H7 (cell line): ENCODE measurements around the gene WASHC4. TPM values are rescaled to one million over a fixed set of nuclear protein-coding genes. Genes with fewer than 3 reads are reported as not detected.
"Not testable (repeated sequence)": the region's sequence is repeated elsewhere in the genome, so short reads cannot be mapped to it uniquely, and the experiment has no call there.

Experiments
- DNase-seq: peaks from one replicate; pipeline ENCODE4 v3.0.0; 2012
- H3K27me3 ChIP-seq: 2 replicates; pipeline ENCODE4 v1.6.0; 2011; ENCODE audit warnings: mild to moderate bottlenecking, low read length; ENCODE audit not compliant: control insufficient read depth, insufficient read depth
- H3K36me3 ChIP-seq: replicated peaks from 2 replicates; pipeline ENCODE4 v1.5.1; 2011; ENCODE audit warnings: low read length; ENCODE audit not compliant: control insufficient read depth, insufficient read depth
- H3K4me3 ChIP-seq: 2 replicates; pipeline ENCODE4 v1.5.1; 2011; ENCODE audit warnings: low read depth, mild to moderate bottlenecking, control low read depth, low read length, moderate library complexity; ENCODE audit not compliant: insufficient read depth
- total RNA-seq: library from RNA; depleted of rRNA; stranded (reverse); fragments of >200 nt; shearing (Covaris generic); gene quantifications from 2 replicates; pipeline ENCODE4 v1.2.3, GENCODE V29; 2014

The WASHC4 gene
- total RNA-seq, 1 experiment from 2014 or later: 34.7 TPM

GRCh38 chr12:105084251-105085250 lies 23.0 kb upstream of the WASHC4 start, which contains the start of gene ALDH1L2:
Gene ALDH1L2, minus strand, starts transcription at chr12:105084458. Its CDS starts 22 bp downstream, at chr12:105084436.
- H3K36me3 ChIP-seq: no peaks in the 10 kb centered on the region
- H3K4me3 ChIP-seq: peak within 1 kb of the TSS; percentile 59
- peak; percentile 97 for DNase-seq
- peaks cover 11% of the 10 kb centered on the region for H3K27me3 ChIP-seq

GRCh38 chr12:105085501-105085900 lies 22.0 kb upstream of the WASHC4 start:
- no peak overlapping the region for H3K4me3 ChIP-seq
- H3K27me3 ChIP-seq: peaks cover 11% of the 10 kb centered on the region
- DNase-seq: no peak
- no peaks in the 10 kb centered on the region for H3K36me3 ChIP-seq

DNA sequence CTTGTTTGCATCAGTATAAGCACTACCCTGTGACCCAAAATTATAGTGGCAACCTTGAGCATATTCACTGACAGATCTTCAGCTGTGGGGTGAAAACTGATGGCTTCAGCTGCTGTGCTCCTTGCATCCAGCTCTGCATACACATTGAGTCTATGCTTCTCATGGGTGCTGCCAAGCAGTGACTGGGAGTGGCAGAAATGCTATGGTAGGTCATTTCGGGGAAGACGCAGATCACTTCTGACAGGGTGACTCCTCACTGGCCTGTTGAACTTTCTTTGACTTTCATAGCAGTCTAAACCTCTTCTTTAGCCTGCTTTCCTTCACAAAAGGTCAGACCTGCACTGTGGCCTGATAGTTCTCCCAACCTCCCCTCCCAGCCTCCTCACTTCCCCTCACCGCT lies 17.7 kb upstream of the WASHC4 start:
- Histone ChIP-seq H3K27me3 (no peaks in the 10 kb centered on the region), H3K4me3 (no peak overlapping the region), H3K36me3 (no peaks in the 10 kb centered on the region)
- DNase-seq: no peak

DNA sequence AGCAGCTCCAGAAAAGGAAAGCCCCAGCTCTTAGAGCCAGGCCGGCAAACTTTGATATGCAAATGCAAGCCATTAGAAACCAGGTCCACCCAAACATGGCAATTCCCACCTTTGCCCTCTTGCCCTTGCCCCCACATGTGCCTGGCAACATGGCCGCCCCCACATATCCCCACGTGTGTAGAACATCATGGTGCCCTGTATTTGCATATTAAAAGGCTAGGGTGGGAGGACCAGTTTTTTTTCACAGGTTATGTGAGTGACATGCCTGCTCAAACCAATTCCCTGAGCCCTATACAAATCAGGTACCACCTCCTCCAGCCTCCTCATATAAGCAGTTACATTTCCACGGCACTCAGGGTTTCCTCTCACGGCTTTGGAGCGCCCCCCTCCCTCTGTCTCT lies 17.2 kb upstream of the WASHC4 start:
- Histone ChIP-seq H3K36me3 (no peaks in the 10 kb centered on the region), H3K27me3 (no peaks in the 10 kb centered on the region), H3K4me3 (no peak overlapping the region)
- DNase-seq: no peak

DNA sequence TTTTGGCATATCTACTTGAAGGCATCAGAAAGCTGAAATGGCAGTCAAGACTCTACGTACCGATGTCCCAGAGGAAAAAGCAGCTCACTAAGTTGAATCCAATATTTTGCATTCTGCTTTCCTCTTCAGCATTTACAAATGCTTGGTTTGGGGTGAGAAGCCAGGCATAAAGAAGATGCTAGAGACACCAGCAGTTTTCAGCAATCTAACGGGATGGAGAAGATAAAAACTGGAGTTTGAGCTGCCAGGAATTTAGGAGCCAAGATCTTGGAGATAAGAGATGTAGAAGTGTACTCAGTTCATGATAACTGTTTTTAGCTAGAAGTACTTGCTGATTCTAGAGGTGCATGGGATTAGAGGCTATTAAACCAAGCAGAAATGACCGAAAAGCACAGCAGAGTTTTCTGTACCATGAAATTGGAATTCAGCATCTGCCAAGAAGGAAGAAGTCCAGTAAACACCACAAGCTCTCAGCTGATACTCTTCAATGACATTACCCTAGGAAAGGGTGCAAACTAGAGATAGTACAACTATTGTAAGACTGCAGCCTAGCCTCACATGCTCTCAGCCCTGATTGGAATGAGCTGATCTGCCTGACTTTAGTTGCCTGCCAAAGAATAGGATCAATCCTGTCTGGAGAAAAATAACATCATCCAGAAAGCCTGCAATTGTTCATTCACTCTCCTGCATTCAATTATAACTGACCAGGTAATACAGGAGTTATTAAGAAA lies 15.9 kb upstream of the WASHC4 start:
- H3K27me3 ChIP-seq: no peaks in the 10 kb centered on the region
- no peak for DNase-seq
- H3K4me3 ChIP-seq: no peak overlapping the region; the same call in 1 of the 2 replicates
- no peaks in the 10 kb centered on the region for H3K36me3 ChIP-seq

GRCh38 chr12:105092336-105092735 lies 15.2 kb upstream of the WASHC4 start:
- H3K27me3 ChIP-seq: no peaks in the 10 kb centered on the region
- no peak overlapping the region; the same call in 1 of the 2 replicates for H3K4me3 ChIP-seq
- H3K36me3 ChIP-seq: no peaks in the 10 kb centered on the region
- DNase-seq: peak; percentile 62

DNA sequence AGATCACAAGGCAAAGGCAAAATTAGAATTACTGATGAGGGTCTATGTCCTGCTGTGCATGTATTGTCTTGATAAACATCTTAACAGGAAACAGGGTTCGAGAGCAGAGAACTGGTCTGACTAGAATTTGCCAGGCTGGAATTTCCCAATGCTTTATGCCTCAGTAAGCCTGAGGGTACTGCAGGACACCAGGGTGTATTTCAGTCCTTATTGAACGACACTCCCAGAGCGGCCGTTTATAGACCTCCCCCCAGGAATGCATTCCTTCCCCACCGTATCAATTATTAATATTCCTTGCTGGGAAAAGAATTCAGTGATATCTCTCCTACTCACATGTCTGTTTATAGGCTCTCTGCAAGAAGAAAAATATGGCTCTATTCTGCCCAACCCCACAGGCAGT lies 12.2 kb upstream of the WASHC4 start:
- DNase-seq, H3K36me3 ChIP-seq, H3K4me3 ChIP-seq, H3K27me3 ChIP-seq: not testable (repeated sequence)

DNA sequence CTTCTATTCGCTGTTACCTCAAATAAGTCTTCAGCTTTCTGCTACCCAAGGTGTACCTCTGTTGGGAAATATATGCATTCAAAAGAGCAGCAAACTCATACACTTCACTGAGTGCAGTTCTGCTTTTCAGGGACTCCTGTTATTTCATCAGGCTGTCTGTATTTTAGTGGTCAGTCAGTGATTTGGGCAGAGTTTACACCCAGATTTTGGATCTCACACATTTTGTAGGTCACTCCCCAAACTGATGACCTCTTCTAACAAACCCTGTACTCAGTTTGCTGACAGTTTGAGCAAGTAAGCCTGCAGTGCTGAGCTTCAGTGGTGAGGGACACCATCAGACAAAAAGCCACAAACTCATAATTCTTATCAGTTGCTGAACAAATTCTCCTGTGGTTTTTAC lies 8.2 kb upstream of the WASHC4 start:
- H3K27me3 ChIP-seq: no peaks in the 10 kb centered on the region
- no peaks in the 10 kb centered on the region for H3K36me3 ChIP-seq
- DNase-seq: no peak
- no peak overlapping the region for H3K4me3 ChIP-seq

- H3K27me3 ChIP-seq: no peaks in the 10 kb centered on the region
- H3K4me3 ChIP-seq: no peak overlapping the region
- no peaks in the 10 kb centered on the region for H3K36me3 ChIP-seq
- no peak for DNase-seq
These were observed 7.1 kb upstream of the WASHC4 start for GRCh38 chr12:105100207-105100985.

DNA sequence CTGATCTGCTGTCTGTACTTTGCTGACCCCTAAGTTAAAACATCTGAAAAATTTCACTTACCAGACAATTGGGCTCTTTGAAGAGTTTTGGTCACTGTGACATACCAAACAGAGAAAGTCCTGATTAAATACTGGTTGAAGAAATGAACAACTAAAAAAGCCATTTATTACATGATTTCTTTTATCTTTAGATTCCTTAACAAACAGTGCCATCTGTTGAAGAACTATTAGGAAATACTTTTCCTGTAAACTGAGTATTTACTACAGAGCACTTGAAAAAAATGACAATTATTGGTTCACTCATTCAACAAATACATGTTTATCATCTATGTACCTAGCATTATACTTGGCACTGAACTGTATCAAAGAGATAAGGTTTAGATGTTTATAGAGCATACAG lies 6.5 kb upstream of the WASHC4 start:
- no peaks in the 10 kb centered on the region for H3K27me3 ChIP-seq
- no peak for DNase-seq
- no peaks in the 10 kb centered on the region for H3K36me3 ChIP-seq
- no peak overlapping the region for H3K4me3 ChIP-seq

- no peaks in the 10 kb centered on the region for H3K36me3 ChIP-seq
- H3K27me3 ChIP-seq: no peaks in the 10 kb centered on the region
- no peak overlapping the region for H3K4me3 ChIP-seq
- DNase-seq: no peak
These were observed 4.9 kb upstream of the WASHC4 start for GRCh38 chr12:105102673-105103072.

DNA sequence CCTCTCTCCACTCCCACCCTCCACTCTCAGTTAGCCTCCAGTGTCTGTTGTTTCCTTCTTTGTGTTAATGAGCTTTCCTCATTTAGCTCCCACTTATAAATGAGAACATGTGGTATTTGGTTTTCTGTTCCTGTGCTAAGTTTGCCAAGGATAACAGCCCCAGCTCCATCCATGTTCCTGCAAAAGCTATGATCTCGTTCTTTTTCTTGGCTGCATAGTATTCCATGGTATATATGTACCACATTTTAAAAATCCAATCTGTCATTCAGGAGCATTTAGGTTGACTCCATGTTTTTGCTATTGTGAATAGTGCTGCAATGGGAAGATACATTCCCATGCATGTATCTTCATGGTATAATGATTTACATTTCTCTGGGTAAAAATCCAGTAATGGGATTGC lies 2.8 kb upstream of the WASHC4 start:
- Histone ChIP-seq H3K4me3 (no peak overlapping the region), H3K27me3 (no peaks in the 10 kb centered on the region), H3K36me3 (no peaks in the 10 kb centered on the region)
- no peak for DNase-seq

DNA sequence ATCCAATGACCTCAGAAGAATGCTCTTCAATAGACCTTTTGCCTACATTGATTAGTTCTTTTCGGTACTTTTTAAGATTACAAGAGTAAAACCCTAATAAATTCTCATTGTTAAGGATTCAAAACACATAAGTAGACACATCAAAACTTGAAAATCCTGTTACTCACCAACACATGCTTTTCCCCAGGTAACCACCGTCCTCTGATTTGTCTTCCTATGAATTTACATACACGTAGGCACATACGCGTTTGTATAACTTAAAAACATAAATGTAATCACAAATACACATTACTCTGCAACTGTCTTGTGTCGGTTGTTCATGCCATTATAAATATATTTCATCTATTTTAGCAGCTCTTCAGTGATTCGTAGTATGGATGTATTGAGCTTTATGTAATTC lies 910 bp upstream of the WASHC4 start:
- Histone ChIP-seq H3K36me3 (no peaks in the 10 kb centered on the region), H3K27me3 (no peaks in the 10 kb centered on the region), H3K4me3 (no peak overlapping the region; the same call in 1 of the 2 replicates)
- no peak for DNase-seq

- H3K36me3 ChIP-seq: peaks cover 2% of the 10 kb centered on the region; the same call in 1 of the 2 replicates
- H3K4me3 ChIP-seq: peak overlapping the region; percentile 97
- no peak for DNase-seq
- no peaks in the 10 kb centered on the region for H3K27me3 ChIP-seq
These were observed 399 bp upstream of the WASHC4 start for GRCh38 chr12:105107171-105107493.
